Measurements from ENCODE around the gene DESI1. TPM values are rescaled to one million over a fixed set of nuclear protein-coding genes. Genes with fewer than 3 reads are reported as not detected.
"Not testable (repeated sequence)": the region's sequence is repeated elsewhere in the genome, so short reads cannot be mapped to it uniquely, and the experiment has no call there.

Gene DESI1
- total RNA-seq, 4 donors from 2014 or later: 18.2 to 77.7 (median 21.4) TPM

- 22% methylated on average over 11 of the region's 26 CpGs; no CpG with 5 or more reads in 1 of the 2 donors for WGBS, 2 donors (ENCODE audit: low coverage in 1 of 2)
- peak; percentile 74 for ATAC-seq
- peaks cover 0 to 41% of the 10 kb centered on the region in 2 donors for H3K36me3 ChIP-seq
These were observed 45.9 kb downstream of the DESI1 start for GRCh38 chr22:41574847-41575381.

GRCh38 chr22:41573677-41574076, 47.2 kb downstream of the DESI1 start:
- Histone ChIP-seq H3K4me1 (peaks cover 0 to 19% (median 5%) of the 10 kb centered on the region in 3 donors), H3K27ac (no peak overlapping the region), H3K36me3 (peaks cover 0 to 29% of the 10 kb centered on the region in 2 donors), H3K9me3 (no peaks in the 10 kb centered on the region), H3K4me3 (no peak overlapping the region), H3K27me3 (no peaks in the 10 kb centered on the region)
- no peak for ATAC-seq
- TF ChIP-seq, protein P1, sequence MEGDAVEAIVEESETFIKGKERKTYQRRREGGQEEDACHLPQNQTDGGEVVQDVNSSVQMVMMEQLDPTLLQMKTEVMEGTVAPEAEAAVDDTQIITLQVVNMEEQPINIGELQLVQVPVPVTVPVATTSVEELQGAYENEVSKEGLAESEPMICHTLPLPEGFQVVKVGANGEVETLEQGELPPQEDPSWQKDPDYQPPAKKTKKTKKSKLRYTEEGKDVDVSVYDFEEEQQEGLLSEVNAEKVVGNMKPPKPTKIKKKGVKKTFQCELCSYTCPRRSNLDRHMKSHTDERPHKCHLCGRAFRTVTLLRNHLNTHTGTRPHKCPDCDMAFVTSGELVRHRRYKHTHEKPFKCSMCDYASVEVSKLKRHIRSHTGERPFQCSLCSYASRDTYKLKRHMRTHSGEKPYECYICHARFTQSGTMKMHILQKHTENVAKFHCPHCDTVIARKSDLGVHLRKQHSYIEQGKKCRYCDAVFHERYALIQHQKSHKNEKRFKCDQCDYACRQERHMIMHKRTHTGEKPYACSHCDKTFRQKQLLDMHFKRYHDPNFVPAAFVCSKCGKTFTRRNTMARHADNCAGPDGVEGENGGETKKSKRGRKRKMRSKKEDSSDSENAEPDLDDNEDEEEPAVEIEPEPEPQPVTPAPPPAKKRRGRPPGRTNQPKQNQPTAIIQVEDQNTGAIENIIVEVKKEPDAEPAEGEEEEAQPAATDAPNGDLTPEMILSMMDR (IDR thresholded peaks at IDR 0.05): no peak
- TF ChIP-seq EP300 (IDR thresholded peaks at IDR 0.05) (no peak), POLR2AphosphoS5 (IDR thresholded peaks at IDR 0.05) (no peak), POLR2A (IDR thresholded peaks at IDR 0.05) (no peak)
- WGBS, 2 donors (ENCODE audit: low coverage in 1 of 2): 96% methylated on average over 4 of the region's 11 CpGs; no CpG with 5 or more reads in 1 of the 2 donors

More at GRCh38 chr22:41574847-41575381, 45.9 kb downstream of the DESI1 start:
- no peak for TF ChIP-seq POLR2AphosphoS5 (IDR thresholded peaks at IDR 0.05)
- TF ChIP-seq EP300 (IDR thresholded peaks at IDR 0.05): no peak
- TF ChIP-seq POLR2A (IDR thresholded peaks at IDR 0.05): no peak
- TF ChIP-seq, protein P1 (IDR thresholded peaks at IDR 0.05): no peak
- Histone ChIP-seq H3K4me3 (no peak overlapping the region), H3K27me3 (no peaks in the 10 kb centered on the region), H3K9me3 (no peaks in the 10 kb centered on the region), H3K27ac (peak overlapping the region in 3 of 4 donors; percentile 53 to 71 (median 62)), H3K4me1 (peaks cover 0 to 19% (median 5%) of the 10 kb centered on the region in 3 donors)

- peaks cover 0 to 23% (median 5%) of the 10 kb centered on the region in 3 donors for H3K4me1 ChIP-seq
- ATAC-seq, H3K27ac ChIP-seq, H3K4me3 ChIP-seq, H3K9me3 ChIP-seq, H3K27me3 ChIP-seq: not testable (repeated sequence)
- 92 to 100% methylated on average over 1 to 3 of the region's 3 CpGs for WGBS, 2 donors (ENCODE audit: low coverage in 1 of 2)
- H3K36me3 ChIP-seq: peaks cover 0 to 15% of the 10 kb centered on the region in 2 donors
These were observed 48.5 kb downstream of the DESI1 start for GRCh38 chr22:41572305-41572704.

DNA sequence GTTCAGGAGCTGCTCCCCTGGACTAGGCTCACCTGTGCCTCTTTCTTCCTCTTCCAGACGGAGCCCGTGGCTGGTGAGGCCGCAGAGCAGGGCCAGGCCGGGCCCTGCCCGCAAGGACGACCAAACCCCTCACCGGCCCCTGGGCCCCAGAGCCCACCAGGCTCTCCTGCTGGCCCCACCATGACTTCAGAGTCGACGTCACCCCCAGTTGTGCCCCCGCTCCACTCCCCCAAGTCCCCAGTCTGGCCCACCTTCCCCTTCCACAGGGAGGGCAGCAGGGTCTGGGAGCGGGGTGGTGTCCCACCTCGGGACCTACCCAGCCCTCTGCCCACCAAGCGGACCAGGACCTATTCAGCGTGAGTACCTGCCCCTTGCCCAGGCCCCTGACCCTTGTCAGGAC, 49.1 kb downstream of the DESI1 start:
- 89 to 91% methylated on average over 4 to 5 of the region's 14 CpGs for WGBS, 2 donors (ENCODE audit: low coverage in 1 of 2)
- no peak overlapping the region for H3K4me3 ChIP-seq
- no peak for ATAC-seq
- TF ChIP-seq POLR2AphosphoS5 (IDR thresholded peaks at IDR 0.05) (no peak), EP300 (IDR thresholded peaks at IDR 0.05) (no peak), POLR2A (IDR thresholded peaks at IDR 0.05) (no peak)
- TF ChIP-seq, protein P1 (IDR thresholded peaks at IDR 0.05): no peak
- peaks cover 0 to 28% (median 5%) of the 10 kb centered on the region in 3 donors for H3K4me1 ChIP-seq
- H3K27ac ChIP-seq: no peak overlapping the region
- no peaks in the 10 kb centered on the region for H3K9me3 ChIP-seq
- no peaks in the 10 kb centered on the region for H3K27me3 ChIP-seq
- peaks cover 0 to 10% of the 10 kb centered on the region in 2 donors for H3K36me3 ChIP-seq

DNA sequence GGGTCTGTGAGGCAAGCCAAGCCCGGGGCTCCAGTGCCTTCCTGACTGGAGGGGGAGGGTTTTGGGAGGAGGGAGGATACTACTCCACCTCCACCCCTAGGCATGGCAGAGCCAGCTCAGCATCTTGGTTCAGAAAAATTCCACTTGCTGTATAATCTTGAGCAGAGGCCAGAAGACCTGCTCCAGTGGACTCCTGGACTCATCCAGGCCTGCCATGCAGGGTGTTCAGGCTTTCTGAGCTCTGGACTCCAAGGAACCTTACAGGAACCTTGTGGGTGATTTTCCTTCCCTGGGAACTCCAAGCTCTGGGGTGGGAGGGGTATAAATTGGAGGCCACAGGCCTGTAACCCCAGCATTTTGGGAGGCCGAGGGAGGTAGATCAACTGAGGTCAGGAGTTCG, 50.6 kb downstream of the DESI1 start:
- peaks cover 0 to 39% (median 7%) of the 10 kb centered on the region in 3 donors for H3K4me1 ChIP-seq
- H3K9me3 ChIP-seq: no peaks in the 10 kb centered on the region
- no peaks in the 10 kb centered on the region for H3K27me3 ChIP-seq
- no peak for ATAC-seq
- H3K27ac ChIP-seq: no peak overlapping the region
- no peaks in the 10 kb centered on the region for H3K36me3 ChIP-seq
- WGBS, 2 donors (ENCODE audit: low coverage in 1 of 2): 100% methylated on average over 1 of the region's 3 CpGs; no CpG with 5 or more reads in 1 of the 2 donors
- TF ChIP-seq EP300 (IDR thresholded peaks at IDR 0.05) (no peak), POLR2AphosphoS5 (IDR thresholded peaks at IDR 0.05) (no peak), POLR2A (IDR thresholded peaks at IDR 0.05) (no peak)
- TF ChIP-seq, protein P1 (IDR thresholded peaks at IDR 0.05): no peak
- no peak overlapping the region for H3K4me3 ChIP-seq
